CD14-positive monocyte (primary cell): ENCODE results near the gene COL9A3. TPM values are rescaled to one million over a fixed set of nuclear protein-coding genes. Genes with fewer than 3 reads are reported as not detected.

Source experiments
- DNase-seq, 3 donors: peaks; one replicate each; pipeline ENCODE4 v3.0.0-alpha.2; 2011 to 2022
- H2AFZ ChIP-seq: 2 replicates; pipeline ENCODE4 v1.6.0; 2012; ENCODE audit warnings: mild to moderate bottlenecking, low read depth, low read length, inconsistent platforms; ENCODE audit not compliant: insufficient read depth, poor library complexity, severe bottlenecking
- H3K27ac ChIP-seq, 2 donors: 1 replicate in 1 of 2; 2 replicates in 1 of 2; pipeline ENCODE4 v1.5.1; 2012 to 2013; ENCODE audit warnings: low read length in 2 of 2, control low read depth in 1 of 2, inconsistent platforms in 1 of 2, low read depth in 1 of 2, mild to moderate bottlenecking in 1 of 2
- H3K27me3 ChIP-seq, 2 donors: one replicate each; pipeline versions ENCODE4 v1.6.0 to v1.6.1; 2011 to 2013; ENCODE audit warnings: low read length in 2 of 2; ENCODE audit not compliant: control insufficient read depth in 2 of 2, insufficient read depth in 2 of 2
- H3K36me3 ChIP-seq, 2 donors: replicated peaks in 1 of 2; 1 replicate in 1 of 2; 2 replicates in 1 of 2; pipeline versions ENCODE4 v1.5.1 to v1.6.1; 2012 to 2013; ENCODE audit warnings: low read length in 2 of 2, control low read depth in 1 of 2, inconsistent platforms in 1 of 2, mild to moderate bottlenecking in 1 of 2; ENCODE audit not compliant: insufficient read depth in 2 of 2, control insufficient read depth in 1 of 2
- H3K4me1 ChIP-seq, 2 donors: 1 replicate in 1 of 2; 2 replicates in 1 of 2; pipeline versions ENCODE4 v1.5.1 to v1.6.1; 2012 to 2013; ENCODE audit warnings: low read length in 2 of 2, control low read depth in 1 of 2, inconsistent platforms in 1 of 2, mild to moderate bottlenecking in 1 of 2, moderate library complexity in 1 of 2; ENCODE audit not compliant: insufficient read depth in 2 of 2, control insufficient read depth in 1 of 2
- H3K4me2 ChIP-seq: replicated peaks from 2 replicates; pipeline ENCODE3; 2012; ENCODE audit warnings: low read length, moderate library complexity, mild to moderate bottlenecking; ENCODE audit not compliant: poor library complexity, severe bottlenecking; ENCODE audit errors: extremely low read depth
- H3K4me3 ChIP-seq, 3 experiments: fragments of 200-600 bp in 1 of 3; sonication (generic) in 1 of 3; replicated peaks in 1 of 3; 1 replicate in 2 of 3; 2 replicates in 1 of 3; pipeline ENCODE4 v1.5.1; 2011 to 2013; ENCODE audit warnings: low read length in 3 of 3, mild to moderate bottlenecking in 3 of 3, control low read depth in 2 of 3, low read depth in 2 of 3, inconsistent platforms in 1 of 3, moderate library complexity in 1 of 3
- H3K79me2 ChIP-seq: 2 replicates; pipeline ENCODE4 v1.6.0; 2012; ENCODE audit warnings: mild to moderate bottlenecking, control low read depth, inconsistent platforms, low read length, moderate library complexity; ENCODE audit not compliant: insufficient read depth
- H3K9ac ChIP-seq: 2 replicates; pipeline ENCODE4 v1.6.0; 2017; ENCODE audit warnings: low read length, mild to moderate bottlenecking; ENCODE audit not compliant: insufficient read depth, poor library complexity, severe bottlenecking
- H3K9me3 ChIP-seq, 2 donors: replicated peaks in 1 of 2; 1 replicate in 1 of 2; 2 replicates in 1 of 2; pipeline versions ENCODE4 v1.5.1 to v1.6.1; 2012 to 2013; ENCODE audit warnings: low read length in 2 of 2, control low read depth in 1 of 2; ENCODE audit not compliant: control insufficient read depth in 1 of 2, insufficient read depth in 1 of 2
- H4K20me1 ChIP-seq: 2 replicates; pipeline ENCODE4 v1.6.0; 2012; ENCODE audit warnings: mild to moderate bottlenecking, low read length, control low read depth, moderate library complexity; ENCODE audit not compliant: insufficient read depth
- H3K27ac Mint-ChIP-seq, 7 donors: one replicate each; pipeline ENCODE4 v1.8.0; 2020; ENCODE audit warnings: mild to moderate bottlenecking in 7 of 7, mixed read lengths in 7 of 7, moderate library complexity in 6 of 7, inconsistent platforms in 2 of 7
- H3K27me3 Mint-ChIP-seq, 3 donors: one replicate each; pipeline ENCODE4 v1.8.0; 2021 to 2022; ENCODE audit warnings: low read depth in 3 of 3, mild to moderate bottlenecking in 3 of 3, mixed read lengths in 3 of 3, moderate library complexity in 3 of 3, inconsistent platforms in 1 of 3
- H3K36me3 Mint-ChIP-seq, 2 donors: one replicate each; pipeline ENCODE4 v1.8.0; 2020; ENCODE audit warnings: mixed read lengths in 2 of 2, inconsistent platforms in 1 of 2, mild to moderate bottlenecking in 1 of 2
- H3K4me1 Mint-ChIP-seq: one replicate; pipeline ENCODE4 v1.8.0; 2020; ENCODE audit warnings: mild to moderate bottlenecking, mixed read lengths
- H3K4me3 Mint-ChIP-seq, 2 donors: one replicate each; pipeline ENCODE4 v1.8.0; 2020; ENCODE audit warnings: mild to moderate bottlenecking in 2 of 2, mixed read lengths in 2 of 2, moderate library complexity in 1 of 2
- H3K9me3 Mint-ChIP-seq, 7 donors: one replicate each; pipeline ENCODE4 v1.8.0; 2020 to 2022; ENCODE audit warnings: mixed read lengths in 7 of 7, mild to moderate bottlenecking in 6 of 7, moderate library complexity in 6 of 7, inconsistent platforms in 2 of 7
- CTCF ChIP-seq: fragments of 200-600 bp; IDR thresholded peaks from one replicate; pipeline ENCODE4 v1.8.0; 2022; ENCODE audit warnings: antibody characterized with exemption, mild to moderate bottlenecking
- WGBS: methylation state at CpG from one replicate; pipeline ENCODE4 v1.1.5; 2013; ENCODE audit warnings: missing lambda C conversion rate; ENCODE audit not compliant: insufficient coverage; 5-methylcytosine and 5-hydroxymethylcytosine counted together
- intact Hi-C, 2 donors: fragments of 100-400 bp; cut with micrococcal nuclease; formaldehyde crosslinking; loops; one replicate each; pipeline versions ENCODE4 v1.15.0 to v1.15.1; 2023
- polyA plus RNA-seq, 3 donors: library from polyadenylated mRNA; depleted of rRNA in 1 of 3; unstranded in 2 of 3; stranded (reverse) in 1 of 3; fragments of 300-500 nt in 2 of 3; fragments of >200 nt in 1 of 3; fragmentation: Illumina TruSeq in 2 of 3; gene quantifications; 1 replicate in 2 of 3; 2 replicates in 1 of 3; pipeline ENCODE4 v1.2.3, GENCODE V29; 2012 to 2021

Gene COL9A3
- polyA plus RNA-seq, 3 donors, result 1.8 to 4.4 (median 2.6) TPM

GRCh38 chr20:62829231-62830230, 12.7 kb downstream of the COL9A3 start:
- Histone ChIP-seq H3K36me3 (no peaks in the 10 kb centered on the region), H2AFZ (no peak overlapping the region), H3K27ac (no peak overlapping the region), H3K4me1 (peaks cover 30 to 37% of the 10 kb centered on the region in 2 donors), H3K9me3 (no peaks in the 10 kb centered on the region), H3K9ac (no peak overlapping the region), H3K4me3 (no peak overlapping the region), H3K27me3 (no peaks in the 10 kb centered on the region), H3K79me2 (no peaks in the 10 kb centered on the region), H4K20me1 (no peaks in the 10 kb centered on the region), H3K4me2 (no peak overlapping the region)
- no peaks in the 10 kb centered on the region for H3K36me3 Mint-ChIP-seq
- intact Hi-C loops, result no loop called here
- no peak overlapping the region for H3K4me3 Mint-ChIP-seq
- no peaks in the 10 kb centered on the region for H3K9me3 Mint-ChIP-seq
- H3K27me3 Mint-ChIP-seq, result peaks cover 0 to 4% (median 0%) of the 10 kb centered on the region in 3 donors
- peaks cover 27% of the 10 kb centered on the region for H3K4me1 Mint-ChIP-seq
- peak in 1 of 3 donors; percentile 2 for DNase-seq
- WGBS, result 97% methylated on average over 25 of the region's 32 CpGs
- TF ChIP-seq CTCF, result no peak
- no peak overlapping the region for H3K27ac Mint-ChIP-seq

- no peaks in the 10 kb centered on the region for H3K9me3 ChIP-seq
- no peak for TF ChIP-seq CTCF
- H3K79me2 ChIP-seq, result no peaks in the 10 kb centered on the region
- DNase-seq, result peak in 1 of 3 donors; percentile 1
- peaks cover 25% of the 10 kb centered on the region for H3K4me1 Mint-ChIP-seq
- no peak overlapping the region for H3K4me2 ChIP-seq
- H3K27ac Mint-ChIP-seq, result no peak overlapping the region
- 96% methylated on average over 6 of the region's 14 CpGs for WGBS
- peaks cover 0 to 4% (median 0%) of the 10 kb centered on the region in 3 donors for H3K27me3 Mint-ChIP-seq
- H3K4me3 ChIP-seq, result no peak overlapping the region
- no peak overlapping the region for H2AFZ ChIP-seq
- intact Hi-C loops, result no loop called here
- no peak overlapping the region for H3K4me3 Mint-ChIP-seq
- H3K27ac ChIP-seq, result no peak overlapping the region
- H3K27me3 ChIP-seq, result no peaks in the 10 kb centered on the region
- no peak overlapping the region for H3K9ac ChIP-seq
- no peaks in the 10 kb centered on the region for H3K9me3 Mint-ChIP-seq
- no peaks in the 10 kb centered on the region for H3K36me3 Mint-ChIP-seq
- H3K4me1 ChIP-seq, result peaks cover 27 to 33% of the 10 kb centered on the region in 2 donors
- H4K20me1 ChIP-seq, result no peaks in the 10 kb centered on the region
- no peaks in the 10 kb centered on the region for H3K36me3 ChIP-seq
Measured at GRCh38 chr20:62830251-62830650, 13.4 kb downstream of the COL9A3 start.
